SHP77 (cell line): Measurements from ENCODE around the gene CAPN5.
A peak's percentile ranks its signal among the peaks of the same experiment; 100 is the strongest.

Experiments
- DNase-seq, 2 experiments: peaks; one replicate each; lab custom pipeline; 2025; lab: John Stamatoyannopoulos, UW

CAPN5 gene

GRCh38 chr11:77065878-77066228 lies 918 bp upstream of the CAPN5 start:
- DNase-seq: no peak

DNA sequence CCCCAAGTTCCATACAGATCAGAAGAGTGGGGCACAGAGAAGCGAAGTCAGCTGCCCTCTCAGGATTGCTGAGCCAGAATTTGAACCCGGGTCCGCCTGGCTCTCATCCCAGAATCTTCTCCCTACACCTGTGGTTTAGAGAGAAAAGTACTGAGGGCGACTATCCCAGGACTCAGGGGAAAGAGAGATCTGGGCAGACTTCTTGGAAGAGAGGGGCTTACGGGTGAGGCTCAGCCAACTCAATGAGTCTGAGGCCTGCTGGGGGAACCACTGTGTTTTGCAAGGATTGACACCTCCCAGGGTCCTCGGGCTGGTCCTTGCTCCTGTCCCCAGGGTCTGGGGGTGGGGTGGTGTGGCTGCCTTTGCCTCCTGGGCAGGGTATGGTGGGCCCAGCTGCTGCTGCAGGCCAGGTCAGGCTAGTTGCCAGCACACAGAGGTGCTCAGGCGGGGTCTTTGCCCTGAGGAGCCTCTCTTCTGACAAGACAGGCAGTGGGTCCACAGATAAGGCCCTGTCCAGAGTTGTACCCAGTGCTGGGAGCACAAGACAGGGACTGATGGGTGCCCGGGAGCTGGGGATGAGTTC lies 1.2 kb downstream of the CAPN5 start:
- no peak for DNase-seq

DNA sequence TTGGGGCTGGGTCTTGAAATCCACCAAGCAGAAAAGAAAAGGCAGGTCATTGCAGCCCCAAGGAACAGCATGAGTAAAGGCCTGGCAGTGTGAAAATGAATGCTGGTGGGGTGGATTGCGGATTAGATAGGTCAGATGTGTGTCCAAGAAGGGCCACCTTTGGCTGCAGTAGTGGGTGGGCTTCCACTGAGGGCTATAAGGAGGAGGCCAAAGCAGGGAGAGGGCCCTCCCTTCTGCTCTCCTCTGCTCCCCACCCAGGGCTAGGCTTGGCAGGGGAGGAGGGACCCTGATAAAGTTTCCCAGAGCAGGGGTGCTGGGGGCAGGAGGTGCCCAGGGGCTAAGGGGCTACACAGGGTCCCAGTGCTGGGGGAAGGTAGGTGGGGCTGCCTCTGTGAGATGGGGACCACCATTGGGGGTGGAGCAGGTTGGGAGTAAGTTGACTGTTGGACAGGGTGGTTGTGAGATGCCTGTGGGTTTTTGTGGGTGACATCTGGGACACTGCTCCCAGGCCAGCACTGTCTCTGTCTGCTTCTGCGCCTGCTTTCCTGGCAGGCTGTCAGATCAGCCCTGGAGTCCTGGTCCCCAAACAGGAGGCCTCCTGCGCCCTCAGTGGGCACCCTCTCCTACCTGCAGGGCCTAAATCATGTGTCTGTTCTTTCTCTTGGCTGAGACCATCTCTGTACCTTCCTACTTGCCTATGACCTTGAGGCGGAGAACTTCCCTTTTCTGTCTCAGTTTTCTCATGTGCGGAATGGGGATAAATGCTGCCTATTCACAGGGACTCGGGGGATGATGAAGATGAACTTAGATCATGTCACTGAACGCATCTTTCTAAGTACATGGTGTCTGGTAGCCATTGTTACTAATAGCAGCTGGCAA lies 1.9 kb downstream of the CAPN5 start:
- DNase-seq: no peak

GRCh38 chr11:77069336-77069968 lies 2.7 kb downstream of the CAPN5 start:
- DNase-seq: no peak

- DNase-seq: no peak
These were observed 3.3 kb downstream of the CAPN5 start for GRCh38 chr11:77069969-77070582.

DNA sequence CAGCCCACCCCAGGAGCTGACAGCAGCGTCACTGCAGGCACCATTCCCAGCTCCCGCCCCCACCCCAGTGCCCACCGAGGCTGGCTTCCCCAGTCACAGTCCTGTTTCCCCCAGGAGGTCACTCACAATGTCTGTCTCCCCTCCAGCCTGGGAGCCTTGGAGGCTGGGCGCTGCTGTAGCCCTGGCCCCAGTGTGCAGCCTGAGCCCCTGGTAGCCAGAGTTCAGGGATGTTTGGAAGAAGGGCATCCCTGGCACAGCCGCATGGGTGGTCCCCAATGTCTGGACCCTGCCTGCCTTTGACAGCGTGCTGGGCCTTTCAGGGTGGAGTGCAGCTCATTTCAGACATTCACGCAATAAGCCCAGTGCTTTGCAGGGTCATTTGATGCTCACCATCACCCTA lies 4.3 kb downstream of the CAPN5 start:
- no peak for DNase-seq

DNA sequence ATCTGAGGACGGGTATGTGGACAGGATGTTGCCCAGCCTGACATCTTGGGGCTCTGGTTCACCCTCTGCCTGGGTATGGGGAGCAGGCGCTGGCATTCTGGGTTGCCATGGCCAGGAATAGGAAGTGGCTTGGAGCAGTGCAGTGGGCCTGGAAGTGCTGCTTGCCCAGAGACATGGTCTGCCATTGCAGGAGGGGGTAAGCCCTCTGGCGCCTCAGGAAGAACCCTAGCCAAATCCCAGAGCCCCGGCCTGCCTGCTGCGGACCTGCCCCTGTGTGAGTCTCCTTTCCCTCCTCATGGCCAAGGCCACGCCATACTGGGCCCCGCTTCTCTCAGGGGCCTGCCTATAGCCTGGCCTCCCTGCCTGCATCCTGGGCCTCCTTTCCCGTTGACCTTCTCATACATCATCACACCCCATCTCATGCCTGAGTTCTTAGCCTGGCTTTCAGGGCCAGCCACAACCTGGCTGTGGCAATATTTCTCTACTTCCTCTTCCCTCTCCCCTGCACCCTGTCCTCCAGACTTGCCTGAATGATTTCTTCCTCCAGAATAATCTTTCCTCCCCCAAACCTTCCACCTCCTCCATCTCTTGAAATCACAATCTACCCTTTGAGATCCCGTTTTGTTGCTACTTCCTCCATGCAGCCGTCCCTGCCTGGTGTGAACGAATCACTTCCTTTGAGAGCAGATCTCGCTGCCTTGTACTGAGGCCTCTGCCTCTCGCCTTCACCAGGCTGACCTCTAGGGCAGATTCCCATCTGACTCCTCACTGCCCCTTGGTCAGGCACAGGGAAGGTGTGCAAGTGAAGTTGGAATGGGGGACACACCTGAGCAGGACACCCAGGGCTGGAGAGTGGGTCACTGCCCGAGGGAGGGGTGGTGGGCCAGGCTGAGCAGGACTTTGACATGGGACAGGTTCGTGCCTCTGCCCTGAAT lies 5.2 kb downstream of the CAPN5 start:
- no peak for DNase-seq

DNA sequence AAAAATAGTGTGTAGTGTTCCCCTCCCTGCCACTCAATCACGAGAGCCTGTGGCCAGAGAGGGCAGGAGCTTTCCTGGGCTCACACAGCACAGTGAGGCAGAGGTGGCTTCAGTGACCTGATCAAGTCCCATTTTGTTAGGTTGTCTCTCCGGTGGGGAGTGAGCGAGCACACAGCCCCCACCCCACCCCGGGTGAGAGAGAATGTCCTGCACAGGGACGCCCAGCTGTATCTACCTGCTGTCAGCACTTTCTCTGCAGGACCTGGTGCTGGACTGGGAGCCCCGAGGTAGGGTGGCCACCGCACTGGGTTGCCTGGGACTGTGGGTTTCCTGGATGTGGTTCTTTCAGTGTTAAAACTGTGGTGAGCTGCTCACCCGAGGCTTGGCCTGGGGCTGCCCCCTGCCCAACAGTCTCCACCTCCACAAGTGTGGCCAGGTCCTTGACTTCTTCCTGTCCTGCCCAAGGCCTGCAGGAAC lies 6.1 kb downstream of the CAPN5 start:
- no peak for DNase-seq

DNA sequence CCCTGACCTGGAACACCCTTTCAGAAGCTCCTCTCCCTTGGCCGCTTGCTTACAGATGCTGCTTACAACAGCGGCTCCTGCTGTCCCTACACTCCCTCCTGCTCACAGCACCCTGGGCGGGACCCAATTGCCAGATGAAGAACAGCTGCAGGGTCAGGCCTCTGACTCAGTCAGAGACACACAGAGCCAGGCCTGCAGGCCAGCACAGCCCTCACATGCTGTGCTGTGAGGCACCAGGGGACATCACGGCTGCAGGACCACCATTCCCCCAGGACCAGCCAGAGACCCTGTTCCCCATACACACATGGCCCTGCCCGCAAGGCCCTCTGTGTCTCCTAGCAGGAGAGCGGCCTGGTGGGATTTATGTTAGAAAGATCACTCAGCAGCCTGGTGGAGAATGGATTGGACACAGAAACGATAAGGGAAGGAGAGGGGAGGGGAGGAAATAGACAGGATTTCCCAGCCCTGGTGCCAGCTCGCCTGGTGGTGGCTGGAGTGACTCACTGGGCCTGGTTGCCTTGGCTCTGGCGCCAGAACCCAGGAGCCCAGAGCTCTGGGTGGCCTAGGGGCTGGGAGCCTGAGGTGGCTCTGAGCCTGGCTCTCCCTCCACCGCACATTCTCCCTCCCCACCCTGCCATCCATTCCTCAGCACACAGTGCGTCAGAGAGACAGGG lies 6.7 kb downstream of the CAPN5 start:
- DNase-seq: peak; percentile 84 to 85

DNA sequence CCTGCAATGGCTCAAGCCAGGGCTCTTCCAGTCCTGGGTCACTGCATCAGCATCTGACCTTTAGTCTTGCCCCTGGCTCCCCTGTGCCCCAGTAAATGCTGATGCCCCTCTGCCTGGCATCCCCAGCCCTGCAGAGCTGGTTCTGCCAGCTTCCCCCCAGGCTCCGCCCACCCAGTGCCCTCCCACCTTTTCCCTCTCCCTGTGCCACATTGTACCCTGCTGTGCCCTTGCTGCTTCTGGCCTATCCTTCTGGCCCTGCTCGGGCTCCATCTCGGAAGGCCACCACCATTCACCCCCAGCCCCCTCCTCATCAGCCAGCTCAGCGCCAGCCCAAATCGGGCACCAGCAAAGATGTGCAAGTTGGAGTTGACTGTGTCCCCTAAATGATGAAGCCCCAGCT lies 7.4 kb downstream of the CAPN5 start:
- no peak for DNase-seq

- no peak for DNase-seq
These were observed 8.0 kb downstream of the CAPN5 start for GRCh38 chr11:77074626-77075221.

DNA sequence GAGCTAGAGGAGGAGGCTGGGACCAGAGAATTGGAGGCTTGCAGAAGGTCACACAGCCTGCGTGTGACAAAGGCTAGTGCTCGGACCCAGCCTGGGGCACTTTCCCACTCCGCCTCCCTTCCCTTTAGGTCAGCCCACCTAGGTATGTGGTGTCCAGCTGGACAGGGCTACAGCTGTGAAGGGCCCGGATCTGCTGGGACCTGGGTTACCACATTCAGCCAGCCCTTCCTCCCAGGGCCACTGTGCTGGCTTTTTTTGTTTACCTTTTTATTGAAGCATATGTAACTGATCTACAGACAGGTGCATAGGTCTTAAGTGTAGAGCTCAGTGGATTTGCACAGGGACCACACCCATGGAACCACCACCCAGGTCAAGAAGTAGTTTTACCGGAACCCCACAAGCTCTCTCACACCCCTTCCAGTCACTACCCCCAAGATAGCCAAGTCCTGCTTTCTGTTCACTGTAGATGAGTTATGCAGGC lies 8.7 kb downstream of the CAPN5 start:
- peak; percentile 28 for DNase-seq

GRCh38 chr11:77079666-77080065 lies 12.9 kb downstream of the CAPN5 start:
- no peak for DNase-seq

GRCh38 chr11:77080643-77081210 lies 14.0 kb downstream of the CAPN5 start:
- no peak for DNase-seq

DNA sequence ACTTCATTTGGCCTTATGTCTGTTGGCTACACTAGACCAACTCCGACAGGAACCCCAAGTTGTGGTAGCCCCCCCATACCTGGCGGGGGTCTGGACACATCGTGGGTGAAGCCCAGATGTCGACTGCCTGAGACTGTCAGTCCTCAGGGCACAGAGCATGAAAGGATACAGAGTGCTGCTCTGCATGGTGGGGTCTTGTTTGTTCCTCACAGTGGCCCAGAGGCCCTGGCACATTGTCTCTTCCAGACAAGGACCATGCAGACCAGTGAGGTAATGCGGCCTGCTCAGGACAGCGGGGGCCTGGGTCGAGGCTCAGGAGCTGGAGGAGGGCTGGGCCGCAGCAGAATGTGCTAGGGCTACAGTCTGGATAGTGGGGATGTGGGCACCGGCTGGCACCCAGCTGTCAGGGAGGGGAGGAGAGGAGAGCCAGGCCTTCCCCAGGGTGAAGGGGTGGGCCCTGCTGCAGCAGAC lies 14.6 kb downstream of the CAPN5 start:
- DNase-seq: no peak

DNA sequence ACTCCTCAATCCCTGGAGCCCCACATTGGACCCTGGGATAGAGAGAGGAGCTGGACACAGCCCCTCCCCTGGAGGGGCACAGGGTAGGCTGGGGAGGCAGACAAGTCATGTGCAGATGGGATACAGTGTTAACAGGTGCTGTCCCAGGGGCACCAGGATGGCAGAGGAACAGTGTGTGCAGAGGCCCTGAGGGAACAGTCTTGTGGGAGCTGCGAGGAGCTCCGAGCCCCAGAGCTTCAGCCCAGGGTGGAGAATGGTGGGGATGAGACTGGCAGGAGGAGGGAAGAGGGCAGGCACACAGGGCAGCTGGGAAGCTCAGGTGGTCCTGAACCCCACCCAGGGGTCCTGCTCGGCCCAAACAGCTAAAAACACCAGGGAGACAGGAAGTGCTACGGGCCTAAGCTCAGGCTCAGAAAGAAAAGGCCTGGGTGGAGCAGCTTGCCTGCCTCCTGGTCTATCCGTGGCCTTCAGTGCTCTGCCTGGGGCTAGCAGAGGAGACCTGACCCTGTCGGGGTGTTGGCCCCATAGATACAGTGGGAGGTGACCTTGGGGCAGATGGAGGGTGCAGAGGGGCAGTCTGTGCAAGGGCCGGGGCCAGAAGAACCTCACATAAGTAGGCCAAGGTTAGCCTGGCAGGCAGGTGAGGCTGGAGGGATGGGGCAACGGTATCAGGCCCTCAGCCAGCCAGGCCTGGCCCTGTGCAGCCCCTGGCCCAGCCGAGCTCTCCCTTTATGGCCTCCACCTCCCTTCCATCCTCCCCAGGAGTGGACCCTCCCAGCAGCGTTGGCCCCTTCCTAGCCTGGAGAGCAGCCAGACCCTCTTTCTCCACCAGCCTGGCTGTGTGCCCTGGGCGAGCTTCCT lies 15.4 kb downstream of the CAPN5 start:
- DNase-seq: no peak

- DNase-seq: no peak
These were observed 16.2 kb downstream of the CAPN5 start for GRCh38 chr11:77082838-77083565.

- no peak for DNase-seq
These were observed 16.9 kb downstream of the CAPN5 start for GRCh38 chr11:77083566-77084245.
